PFSK-1 (cell line): ENCODE data around the gene SLC5A12.

ENCODE experiments used
- FOXP2 ChIP-seq: optimal IDR thresholded peaks from 2 replicates; pipeline ENCODE3; 2011; ENCODE audit warnings: borderline replicate concordance, control low read depth, inconsistent platforms; ENCODE audit not compliant: insufficient read depth; ENCODE audit errors: extremely low read length, extremely low read depth
- POLR2AphosphoS5 ChIP-seq: IDR thresholded peaks from 2 replicates; pipeline ENCODE4 v1.6.1; 2012; ENCODE audit warnings: low read depth, mild to moderate bottlenecking, control low read depth, low read length, moderate library complexity
- REST ChIP-seq, 2 experiments: IDR thresholded peaks; 2 replicates each; pipeline versions ENCODE4 v1.6.1 to v1.8.0; 2011 to 2012; ENCODE audit warnings: low read depth in 2 of 2, low read length in 2 of 2, control low read depth in 1 of 2, inconsistent platforms in 1 of 2, mild to moderate bottlenecking in 1 of 2, moderate library complexity in 1 of 2; ENCODE audit not compliant: insufficient read depth in 1 of 2
- SIN3A ChIP-seq: IDR thresholded peaks from 2 replicates; pipeline ENCODE4 v1.6.1; 2012; ENCODE audit warnings: mild to moderate bottlenecking, low read length, moderate library complexity, borderline replicate concordance; ENCODE audit not compliant: insufficient read depth
- TAF1 ChIP-seq: IDR thresholded peaks from 2 replicates; pipeline ENCODE4 v1.6.1; 2012; ENCODE audit warnings: low read length, control low read depth, borderline replicate concordance; ENCODE audit not compliant: insufficient read depth

SLC5A12 gene

GRCh38 chr11:26677566-26677965 is 44.3 kb downstream of the SLC5A12 start:
- TF ChIP-seq TAF1 (no peak), SIN3A (no peak), REST (IDR thresholded peaks at IDR 0.05; ENCODE audit: insufficient read depth in 1 of 2, low read depth in 2 of 2, low read length in 2 of 2) (no peak), POLR2AphosphoS5 (no peak), FOXP2 (no peak)

- TF ChIP-seq REST (IDR thresholded peaks at IDR 0.05; ENCODE audit: insufficient read depth in 1 of 2, low read depth in 2 of 2, low read length in 2 of 2) (no peak), FOXP2 (no peak), SIN3A (no peak), POLR2AphosphoS5 (no peak), TAF1 (no peak)
Observed at GRCh38 chr11:26676641-26677040, 45.2 kb downstream of the SLC5A12 start.

- TF ChIP-seq SIN3A (no peak), FOXP2 (no peak), REST (IDR thresholded peaks at IDR 0.05; ENCODE audit: insufficient read depth in 1 of 2, low read depth in 2 of 2, low read length in 2 of 2) (no peak), POLR2AphosphoS5 (no peak), TAF1 (no peak)
Observed at GRCh38 chr11:26675233-26675928, 46.5 kb downstream of the SLC5A12 start.

GRCh38 chr11:26665946-26666345 is 55.9 kb downstream of the SLC5A12 start:
- TF ChIP-seq REST (IDR thresholded peaks at IDR 0.05; ENCODE audit: insufficient read depth in 1 of 2, low read depth in 2 of 2, low read length in 2 of 2) (no peak), SIN3A (no peak), POLR2AphosphoS5 (no peak), TAF1 (no peak), FOXP2 (no peak)

- TF ChIP-seq TAF1 (0 out of 2 replicates have a peak, but pooled peaks have one; percentile 41), FOXP2 (no peak)
Observed at GRCh38 chr11:26665036-26665435, 56.8 kb downstream of the SLC5A12 start.
